HCT116 (cell line): ENCODE results near the gene FMOD.

Experiments
- EZH2 ChIP-seq: fragments of 200-600 bp; sonication (generic); IDR thresholded peaks from 2 replicates; pipeline ENCODE4 v1.6.1; 2017; ENCODE audit warnings: antibody characterized with exemption, mixed run types
- EZH2phosphoT487 ChIP-seq: fragments of 200-600 bp; IDR thresholded peaks from 2 replicates; pipeline ENCODE4 v1.6.1; 2018; ENCODE audit warnings: antibody characterized with exemption, borderline replicate concordance
- FOSL1 ChIP-seq: IDR thresholded peaks from 2 replicates; pipeline ENCODE4 v1.6.1; 2012; ENCODE audit warnings: low read depth
- POLR2A ChIP-seq: IDR thresholded peaks from 2 replicates; pipeline ENCODE4 v1.7.0; 2011; ENCODE audit warnings: borderline replicate concordance; ENCODE audit not compliant: insufficient read depth, insufficient read length; ENCODE audit errors: extremely low read depth
- POLR2AphosphoS5 ChIP-seq: IDR thresholded peaks from 2 replicates; pipeline ENCODE4 v1.6.1; 2011; ENCODE audit warnings: mild to moderate bottlenecking, low read depth, low read length, moderate library complexity
- SRF ChIP-seq: IDR thresholded peaks from 2 replicates; pipeline ENCODE4 v1.6.1; 2012; ENCODE audit warnings: low read depth
- TF ChIP-seq, protein P1 (sequence below), 3 experiments: fragments of 200-600 bp in 1 of 3; sonication (generic) in 1 of 3; IDR thresholded peaks in 2 of 3; conservative IDR thresholded peaks in 1 of 3; 2 replicates each; pipeline ENCODE4 v1.5.1; 2012 to 2017; ENCODE audit warnings: low read depth in 2 of 3, low read length in 2 of 3, antibody characterized with exemption in 1 of 3, borderline replicate concordance in 1 of 3, control low read depth in 1 of 3, mild to moderate bottlenecking in 1 of 3, mixed read lengths in 1 of 3, mixed run types in 1 of 3, moderate library complexity in 1 of 3; ENCODE audit not compliant: insufficient read depth in 1 of 3

DNA sequence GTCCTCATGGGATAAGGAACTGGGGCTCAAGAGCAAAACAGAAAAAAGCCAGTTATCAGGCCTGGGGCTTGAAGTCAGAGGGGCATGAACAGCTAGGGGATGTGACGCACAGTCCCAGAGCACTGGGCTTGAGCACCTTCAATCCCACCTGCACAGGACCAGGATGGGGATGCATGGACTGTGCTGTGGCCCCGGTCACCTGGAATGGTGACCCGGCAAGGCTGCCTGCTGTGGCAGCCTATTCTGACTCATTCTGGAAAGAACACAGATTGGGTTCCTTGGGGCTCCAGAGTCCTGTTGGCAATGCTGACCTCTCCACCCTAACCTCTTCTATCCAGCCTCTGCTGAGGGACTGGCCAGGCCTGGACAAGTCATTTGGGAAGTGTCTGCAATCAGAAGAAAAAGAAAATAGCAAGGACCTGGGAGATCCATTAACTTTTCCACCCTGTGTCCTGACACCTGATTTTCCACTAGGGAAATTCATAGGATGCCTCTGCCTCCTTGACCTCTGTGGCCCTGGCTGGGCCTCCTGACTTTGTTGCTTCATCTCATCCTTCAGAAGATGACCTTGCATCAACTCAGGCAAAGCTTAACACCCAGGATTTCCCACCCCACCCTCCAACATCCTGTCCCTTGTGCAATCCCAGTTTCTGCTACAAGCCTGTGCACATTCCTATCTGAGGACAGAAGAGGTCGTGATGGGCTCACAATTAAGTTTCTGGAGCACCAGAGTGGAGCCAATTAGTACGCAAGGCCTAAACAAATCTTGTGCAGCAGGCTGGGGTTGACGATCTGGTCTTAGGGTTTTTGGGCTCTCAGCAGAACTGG lies 17.9 kb upstream of the FMOD start:
- TF ChIP-seq POLR2A (no peak), FOSL1 (no peak), POLR2AphosphoS5 (no peak), SRF (no peak), EZH2phosphoT487 (no peak), EZH2 (no peak)
- TF ChIP-seq, protein P1, sequence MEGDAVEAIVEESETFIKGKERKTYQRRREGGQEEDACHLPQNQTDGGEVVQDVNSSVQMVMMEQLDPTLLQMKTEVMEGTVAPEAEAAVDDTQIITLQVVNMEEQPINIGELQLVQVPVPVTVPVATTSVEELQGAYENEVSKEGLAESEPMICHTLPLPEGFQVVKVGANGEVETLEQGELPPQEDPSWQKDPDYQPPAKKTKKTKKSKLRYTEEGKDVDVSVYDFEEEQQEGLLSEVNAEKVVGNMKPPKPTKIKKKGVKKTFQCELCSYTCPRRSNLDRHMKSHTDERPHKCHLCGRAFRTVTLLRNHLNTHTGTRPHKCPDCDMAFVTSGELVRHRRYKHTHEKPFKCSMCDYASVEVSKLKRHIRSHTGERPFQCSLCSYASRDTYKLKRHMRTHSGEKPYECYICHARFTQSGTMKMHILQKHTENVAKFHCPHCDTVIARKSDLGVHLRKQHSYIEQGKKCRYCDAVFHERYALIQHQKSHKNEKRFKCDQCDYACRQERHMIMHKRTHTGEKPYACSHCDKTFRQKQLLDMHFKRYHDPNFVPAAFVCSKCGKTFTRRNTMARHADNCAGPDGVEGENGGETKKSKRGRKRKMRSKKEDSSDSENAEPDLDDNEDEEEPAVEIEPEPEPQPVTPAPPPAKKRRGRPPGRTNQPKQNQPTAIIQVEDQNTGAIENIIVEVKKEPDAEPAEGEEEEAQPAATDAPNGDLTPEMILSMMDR (IDR thresholded peaks at IDR 0.05 in 2 of 3, conservative IDR thresholded peaks at IDR 0.05 in 1 of 3; ENCODE audit: borderline replicate concordance in 1 of 3, insufficient read depth in 1 of 3, low read depth in 2 of 3, low read length in 2 of 3) = no peak
